OCI-LY7 (cell line): ENCODE measurements around the gene FAM120C. TPM values are rescaled to one million over a fixed set of nuclear protein-coding genes. Genes with fewer than 3 reads are reported as not detected.

Experiments
- BruUV-seq: library from RNA; stranded (reverse); fragments of 400-500 nt; replicated peaks from 2 replicates; lab custom pipeline; 2021; lab: Mats Ljungman, UMichigan
- CTCF ChIA-PET: fragments of 300-600 bp; sonication (Branson Sonifier 250); formaldehyde crosslinking; loops from one replicate; lab custom pipeline; 2022; ENCODE audit warnings: antibody characterized with exemption; ENCODE audit not compliant: unreplicated experiment; lab: Charles Lee
- POLR2A ChIA-PET: fragments of 300-600 bp; sonication (Branson Sonifier 250); formaldehyde crosslinking; loops from one replicate; lab custom pipeline; 2022; ENCODE audit warnings: antibody characterized with exemption; lab: Charles Lee
- DNase-seq: peaks from one replicate; pipeline ENCODE4 v3.0.0-alpha.2; 2015; ENCODE audit warnings: low spot score
- H2AFZ ChIP-seq: fragments of 200-600 bp; sonication (generic), shearing (Covaris generic); 2 replicates; pipeline ENCODE4 v1.6.1; 2014; ENCODE audit warnings: mild to moderate bottlenecking, antibody characterized with exemption, low read length, moderate library complexity
- H3K27ac ChIP-seq: fragments of 200-600 bp; sonication (generic); 2 replicates; pipeline ENCODE4 v1.5.1; 2014; ENCODE audit warnings: mixed run types, low read depth, mild to moderate bottlenecking, moderate library complexity, low read length, inconsistent platforms; ENCODE audit not compliant: poor library complexity, severe bottlenecking
- H3K36me3 ChIP-seq: fragments of 200-600 bp; sonication (generic); 2 replicates; pipeline ENCODE4 v1.6.1; 2014; ENCODE audit warnings: mild to moderate bottlenecking, antibody characterized with exemption, low read length, moderate library complexity, mixed read lengths; ENCODE audit not compliant: insufficient read depth
- H3K4me1 ChIP-seq: fragments of 200-600 bp; sonication (generic); 2 replicates; pipeline ENCODE4 v1.5.1; 2014; ENCODE audit warnings: mild to moderate bottlenecking, low read length; ENCODE audit not compliant: insufficient read depth, poor library complexity, severe bottlenecking
- H3K4me2 ChIP-seq: fragments of 200-600 bp; sonication (generic); 2 replicates; pipeline ENCODE4 v1.6.1; 2014; ENCODE audit warnings: mild to moderate bottlenecking, low read length
- H3K4me3 ChIP-seq: fragments of 200-600 bp; sonication (generic); 2 replicates; pipeline ENCODE4 v1.5.1; 2014; ENCODE audit warnings: mild to moderate bottlenecking, low read depth, low read length; ENCODE audit not compliant: poor library complexity, severe bottlenecking
- H3K79me2 ChIP-seq: fragments of 200-600 bp; sonication (generic); 2 replicates; pipeline ENCODE4 v1.6.1; 2016; ENCODE audit warnings: low read depth, mild to moderate bottlenecking, low read length, moderate library complexity, mixed read lengths; ENCODE audit not compliant: insufficient read depth
- H3K9me2 ChIP-seq: fragments of 200-600 bp; sonication (generic); 2 replicates; pipeline ENCODE4 v1.6.1; 2016; ENCODE audit warnings: mild to moderate bottlenecking, low read length, mixed read lengths; ENCODE audit not compliant: insufficient read depth
- H3K9me3 ChIP-seq: fragments of 200-600 bp; sonication (generic); 2 replicates; pipeline ENCODE4 v1.6.1; 2014; ENCODE audit warnings: mild to moderate bottlenecking, mixed run types, low read length, mixed read lengths
- H4K20me1 ChIP-seq: fragments of 200-600 bp; sonication (generic); 2 replicates; pipeline ENCODE4 v1.6.1; 2014; ENCODE audit warnings: mild to moderate bottlenecking, antibody characterized with exemption, low read length, moderate library complexity, mixed read lengths; ENCODE audit not compliant: insufficient read depth
- EZH2phosphoT487 ChIP-seq: fragments of 200-600 bp; sonication (generic); IDR thresholded peaks from 2 replicates; pipeline ENCODE4 v1.6.1; 2018; ENCODE audit warnings: low read depth, borderline replicate concordance, mild to moderate bottlenecking, mixed run types, antibody characterized with exemption, low read length, moderate library complexity, mixed read lengths
- intact Hi-C: fragments of 100-400 bp; cut with micrococcal nuclease; formaldehyde crosslinking; loops from one replicate; pipeline ENCODE4 v1.10.0; 2022; ENCODE audit not compliant: unreplicated experiment
- total RNA-seq, 2 experiments: library from RNA; depleted of rRNA in 1 of 2; stranded (reverse); fragments of >200 nt in 1 of 2; shearing (Covaris generic) in 1 of 2; gene quantifications; 2 replicates each; pipeline ENCODE4 v1.2.3, GENCODE V29; 2014 to 2022
- TF ChIP-seq, protein P1 (sequence below): fragments of 200-600 bp; sonication (generic); conservative IDR thresholded peaks from 2 replicates; pipeline ENCODE4 v1.5.1; 2014; ENCODE audit warnings: mild to moderate bottlenecking, antibody characterized with exemption, low read length, moderate library complexity, mixed read lengths

The FAM120C gene
- total RNA-seq, 2 experiments from 2014 or later: 21.4 to 22.2 TPM

DNA sequence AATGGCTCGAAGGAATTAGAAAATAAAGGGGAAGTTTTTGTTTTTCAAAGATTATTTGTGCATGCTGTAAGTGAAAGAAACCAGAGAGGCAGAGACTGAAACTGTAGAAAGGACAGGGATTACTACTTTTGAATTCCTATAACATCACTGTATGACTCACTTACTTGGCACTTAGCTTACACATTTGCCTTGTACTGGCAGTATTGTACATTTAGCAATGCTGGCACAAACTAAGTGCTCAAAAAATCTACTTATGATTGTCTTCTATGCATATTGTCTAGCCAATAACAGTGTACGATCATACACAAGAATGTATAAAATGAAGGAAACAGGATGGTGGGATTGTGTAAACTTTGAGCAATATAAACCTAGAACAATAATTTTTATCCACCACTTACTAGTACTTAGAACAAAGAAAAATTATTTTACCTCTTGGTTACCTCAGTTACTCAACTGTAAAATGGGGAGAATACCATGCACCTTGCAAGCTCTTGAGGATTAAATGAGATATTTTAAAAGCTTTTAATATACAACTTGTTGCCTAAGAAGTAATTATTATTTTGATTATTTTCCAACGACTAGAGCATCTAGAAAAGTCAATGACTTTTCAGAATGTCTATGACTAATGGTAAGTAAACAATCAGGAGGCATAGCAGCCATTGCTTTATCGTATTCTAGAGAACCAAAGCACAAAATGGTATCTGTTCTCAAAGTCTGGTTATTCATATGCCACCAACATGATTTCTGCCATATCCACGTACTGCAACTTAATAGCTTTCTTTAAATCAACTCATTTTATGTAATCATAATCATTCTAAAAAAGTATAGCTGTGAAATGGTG lies 4.7 kb downstream of the FAM120C start:
- no peaks in the 10 kb centered on the region for H3K9me3 ChIP-seq
- H4K20me1 ChIP-seq: peaks cover 21% of the 10 kb centered on the region
- H3K27ac ChIP-seq: no peak overlapping the region
- TF ChIP-seq, protein P1, sequence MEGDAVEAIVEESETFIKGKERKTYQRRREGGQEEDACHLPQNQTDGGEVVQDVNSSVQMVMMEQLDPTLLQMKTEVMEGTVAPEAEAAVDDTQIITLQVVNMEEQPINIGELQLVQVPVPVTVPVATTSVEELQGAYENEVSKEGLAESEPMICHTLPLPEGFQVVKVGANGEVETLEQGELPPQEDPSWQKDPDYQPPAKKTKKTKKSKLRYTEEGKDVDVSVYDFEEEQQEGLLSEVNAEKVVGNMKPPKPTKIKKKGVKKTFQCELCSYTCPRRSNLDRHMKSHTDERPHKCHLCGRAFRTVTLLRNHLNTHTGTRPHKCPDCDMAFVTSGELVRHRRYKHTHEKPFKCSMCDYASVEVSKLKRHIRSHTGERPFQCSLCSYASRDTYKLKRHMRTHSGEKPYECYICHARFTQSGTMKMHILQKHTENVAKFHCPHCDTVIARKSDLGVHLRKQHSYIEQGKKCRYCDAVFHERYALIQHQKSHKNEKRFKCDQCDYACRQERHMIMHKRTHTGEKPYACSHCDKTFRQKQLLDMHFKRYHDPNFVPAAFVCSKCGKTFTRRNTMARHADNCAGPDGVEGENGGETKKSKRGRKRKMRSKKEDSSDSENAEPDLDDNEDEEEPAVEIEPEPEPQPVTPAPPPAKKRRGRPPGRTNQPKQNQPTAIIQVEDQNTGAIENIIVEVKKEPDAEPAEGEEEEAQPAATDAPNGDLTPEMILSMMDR: no peak
- TF ChIP-seq EZH2phosphoT487: no peak
- DNase-seq: no peak
- intact Hi-C loops: no loop called here
- peaks cover 28% of the 10 kb centered on the region for H3K4me1 ChIP-seq
- H3K4me3 ChIP-seq: no peak overlapping the region
- H3K4me2 ChIP-seq: peak overlapping the region; percentile 96
- ChIA-PET POLR2A (interaction anchor here (0.5 kb wide), 1 partner anchor 72 kb away, joined by 3 read pairs; no protein-coding TSS in a partner anchor), CTCF (no interaction called here)
- no peak overlapping the region for H2AFZ ChIP-seq
- no peaks in the 10 kb centered on the region for H3K9me2 ChIP-seq
- BruUV-seq: no TSS peak
- H3K36me3 ChIP-seq: peaks cover 87% of the 10 kb centered on the region
- H3K79me2 ChIP-seq: peaks cover 90% of the 10 kb centered on the region

DNA sequence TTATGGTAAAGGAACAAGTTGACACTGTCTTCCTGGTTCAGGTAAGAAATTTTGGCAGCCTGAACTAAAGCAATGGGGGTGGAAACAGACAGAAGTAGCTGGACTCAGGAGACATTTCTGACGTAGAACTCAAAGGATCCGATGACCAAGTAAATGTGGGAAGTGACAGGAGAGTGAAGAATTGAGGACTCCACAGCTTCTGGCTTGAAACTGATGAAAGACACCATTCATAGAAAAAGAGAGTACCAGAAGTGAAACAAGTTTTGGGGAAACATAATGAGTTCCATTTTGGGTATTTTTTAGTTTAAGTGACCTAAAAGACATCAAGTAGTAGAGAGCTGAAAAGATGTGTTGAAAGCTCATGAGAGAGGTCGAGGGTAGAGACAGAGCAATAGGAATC lies 5.7 kb downstream of the FAM120C start:
- BruUV-seq: no TSS peak
- intact Hi-C loops: no loop called here
- H3K9me3 ChIP-seq: no peaks in the 10 kb centered on the region
- peaks cover 21% of the 10 kb centered on the region for H4K20me1 ChIP-seq
- peaks cover 28% of the 10 kb centered on the region for H3K4me1 ChIP-seq
- H3K9me2 ChIP-seq: no peaks in the 10 kb centered on the region
- H3K4me3 ChIP-seq: no peak overlapping the region
- no peak overlapping the region for H2AFZ ChIP-seq
- DNase-seq: no peak
- H3K79me2 ChIP-seq: peaks cover 85% of the 10 kb centered on the region
- ChIA-PET POLR2A (no interaction called here), CTCF (no interaction called here)
- TF ChIP-seq EZH2phosphoT487: no peak
- TF ChIP-seq, protein P1: no peak
- H3K4me2 ChIP-seq: no peak overlapping the region
- no peak overlapping the region for H3K27ac ChIP-seq
- H3K36me3 ChIP-seq: peaks cover 93% of the 10 kb centered on the region

DNA sequence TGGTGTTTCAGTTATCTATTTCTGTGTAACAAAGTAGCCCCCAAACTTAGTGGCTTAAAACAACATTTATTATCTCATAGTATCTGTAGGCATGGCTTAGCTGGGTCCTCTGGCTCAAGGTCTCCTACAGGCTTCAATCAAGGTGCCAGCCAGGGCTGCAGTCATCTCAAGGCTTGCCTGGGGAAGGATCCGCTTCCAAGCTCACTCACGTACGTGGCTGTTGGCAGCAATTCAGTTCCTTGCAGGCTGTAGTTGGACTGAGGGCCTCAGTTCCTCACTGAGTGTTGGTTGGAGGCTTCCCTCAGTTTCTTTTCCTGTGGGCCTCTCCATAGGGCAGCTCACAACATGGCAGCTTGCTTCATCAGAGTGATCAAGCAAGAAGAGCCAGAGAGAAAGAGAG lies 9.3 kb downstream of the FAM120C start:
- CTCF ChIA-PET: no interaction called here
- intact Hi-C loops: no loop called here
- BruUV-seq: no TSS peak
- Histone ChIP-seq H3K4me2 (no peak overlapping the region), H3K36me3 (peaks cover 70% of the 10 kb centered on the region), H3K4me3 (no peak overlapping the region), H2AFZ (no peak overlapping the region), H3K9me2 (no peaks in the 10 kb centered on the region), H4K20me1 (no peaks in the 10 kb centered on the region), H3K4me1 (peaks cover 13% of the 10 kb centered on the region), H3K27ac (no peak overlapping the region), H3K9me3 (no peaks in the 10 kb centered on the region), H3K79me2 (peaks cover 50% of the 10 kb centered on the region)
- TF ChIP-seq, protein P1: no peak
- no peak for TF ChIP-seq EZH2phosphoT487
- POLR2A ChIA-PET: no interaction called here
- DNase-seq: no peak
